ENCODE data around the gene FHIT. TPM values are rescaled to one million over a fixed set of nuclear protein-coding genes. Genes with fewer than 3 reads are reported as not detected.

FHIT gene
- total RNA-seq, 4 donors from 2014 or later, result 1.6 to 12.9 (median 7.8) TPM

- H3K9me3 ChIP-seq, result peaks cover 0 to 19% (median 0%) of the 10 kb centered on the region in 4 donors
- no peaks in the 10 kb centered on the region for H3K36me3 ChIP-seq
- 54 to 59% methylated on average over 1 of the region's 1 CpG for WGBS, 2 donors
- TF ChIP-seq EP300 (IDR thresholded peaks at IDR 0.05), result no peak
- H3K27ac ChIP-seq, result no peak overlapping the region
- no peak for DNase-seq (ENCODE audit: low spot score in 2 of 2)
- no peaks in the 10 kb centered on the region for H3K4me1 ChIP-seq
- H3K27me3 ChIP-seq, result no peaks in the 10 kb centered on the region
- H3K4me3 ChIP-seq, result no peak overlapping the region
These were observed 270.9 kb downstream of the FHIT start for GRCh38 chr3:60980342-60980692.

- H3K4me3 ChIP-seq, result no peak overlapping the region
- no peaks in the 10 kb centered on the region for H3K4me1 ChIP-seq
- 48 to 57% methylated on average over 6 of the region's 6 CpGs for WGBS, 2 donors
- no peaks in the 10 kb centered on the region for H3K36me3 ChIP-seq
- TF ChIP-seq CTCF (IDR thresholded peaks at IDR 0.05) (no peak), POLR2A (IDR thresholded peaks at IDR 0.05) (no peak), EP300 (IDR thresholded peaks at IDR 0.05) (no peak)
- no peak for DNase-seq (ENCODE audit: low spot score in 2 of 2)
- H3K27me3 ChIP-seq, result no peaks in the 10 kb centered on the region
- peaks cover 0 to 15% (median 0%) of the 10 kb centered on the region in 4 donors for H3K9me3 ChIP-seq
- H3K27ac ChIP-seq, result no peak overlapping the region
These were observed 271.6 kb downstream of the FHIT start for GRCh38 chr3:60979461-60980341.

- 71 to 79% methylated on average over 1 of the region's 1 CpG for WGBS, 2 donors
- Histone ChIP-seq H3K27me3 (no peaks in the 10 kb centered on the region), H3K36me3 (no peaks in the 10 kb centered on the region), H3K4me3 (no peak overlapping the region), H3K27ac (no peak overlapping the region), H3K4me1 (no peaks in the 10 kb centered on the region), H3K9me3 (peaks cover 0 to 26% (median 5%) of the 10 kb centered on the region in 4 donors)
- DNase-seq (ENCODE audit: low spot score in 2 of 2), result no peak
- no peak for TF ChIP-seq EP300 (IDR thresholded peaks at IDR 0.05)
- no peak for TF ChIP-seq CTCF (IDR thresholded peaks at IDR 0.05)
- no peak for TF ChIP-seq POLR2A (IDR thresholded peaks at IDR 0.05)
These were observed 277.9 kb downstream of the FHIT start for GRCh38 chr3:60973321-60973720.

GRCh38 chr3:60972599-60972998 is 278.7 kb downstream of the FHIT start:
- H3K27ac ChIP-seq, result no peak overlapping the region
- H3K36me3 ChIP-seq, result no peaks in the 10 kb centered on the region
- H3K27me3 ChIP-seq, result no peaks in the 10 kb centered on the region
- no peak overlapping the region for H3K4me3 ChIP-seq
- no peaks in the 10 kb centered on the region for H3K4me1 ChIP-seq
- no peak for TF ChIP-seq CTCF (IDR thresholded peaks at IDR 0.05)
- no peak for TF ChIP-seq EP300 (IDR thresholded peaks at IDR 0.05)
- TF ChIP-seq POLR2A (IDR thresholded peaks at IDR 0.05), result no peak
- peaks cover 0 to 26% (median 5%) of the 10 kb centered on the region in 4 donors for H3K9me3 ChIP-seq
- no peak for DNase-seq (ENCODE audit: low spot score in 2 of 2)

- Histone ChIP-seq H3K9me3 (peaks cover 0 to 33% (median 5%) of the 10 kb centered on the region in 4 donors), H3K27ac (no peak overlapping the region), H3K36me3 (no peaks in the 10 kb centered on the region), H3K4me3 (no peak overlapping the region), H3K27me3 (no peaks in the 10 kb centered on the region), H3K4me1 (no peaks in the 10 kb centered on the region)
- 90 to 94% methylated on average over 4 of the region's 4 CpGs for WGBS, 2 donors
- TF ChIP-seq EP300 (IDR thresholded peaks at IDR 0.05), result no peak
- TF ChIP-seq CTCF (IDR thresholded peaks at IDR 0.05), result no peak
- TF ChIP-seq POLR2A (IDR thresholded peaks at IDR 0.05), result no peak
- DNase-seq (ENCODE audit: low spot score in 2 of 2), result no peak
These were observed 280.4 kb downstream of the FHIT start for GRCh38 chr3:60970850-60971249.
